Metanephros (tissue), 2 donors: ENCODE measurements around the gene GRID2. TPM values are rescaled to one million over a fixed set of nuclear protein-coding genes. Genes with fewer than 3 reads are reported as not detected.

Experiments
- small RNA-seq: library from RNA; depleted of rRNA; stranded (forward); fragments of <200 nt; gene quantifications from one replicate; pipeline ENCODE3, GENCODE V24; 2014; ENCODE audit warnings: low replicate concordance
- total RNA-seq: library from RNA; depleted of rRNA; stranded (reverse); fragments of >200 nt; gene quantifications from one replicate; pipeline ENCODE4 v1.2.3, GENCODE V29; 2014

GRID2 gene
- total RNA-seq = 16.8 TPM

GRCh38 chr4:92303621-92304027, at the start of gene GRID2:
Gene GRID2, plus strand, starts transcription at chr4:92303966.

Small RNA genes lying within 50 kb of the gene (small RNA-seq; reads per million reads assigned to genes)
- gene RNA5SP164 = not detected
